8988T (cell line): ENCODE results near the gene SEC22C.
"Not testable (repeated sequence)": the region's sequence is repeated elsewhere in the genome, so short reads cannot be mapped to it uniquely, and the experiment has no call there.

ENCODE experiments used
- DNase-seq: peaks from one replicate; pipeline ENCODE4 v3.0.0; 2011

Gene SEC22C

GRCh38 chr3:42579346-42579745 lies 2.4 kb downstream of the SEC22C start:
- DNase-seq = not testable (repeated sequence)

- DNase-seq = no peak
Observed at GRCh38 chr3:42578054-42578453, 3.7 kb downstream of the SEC22C start.

DNA sequence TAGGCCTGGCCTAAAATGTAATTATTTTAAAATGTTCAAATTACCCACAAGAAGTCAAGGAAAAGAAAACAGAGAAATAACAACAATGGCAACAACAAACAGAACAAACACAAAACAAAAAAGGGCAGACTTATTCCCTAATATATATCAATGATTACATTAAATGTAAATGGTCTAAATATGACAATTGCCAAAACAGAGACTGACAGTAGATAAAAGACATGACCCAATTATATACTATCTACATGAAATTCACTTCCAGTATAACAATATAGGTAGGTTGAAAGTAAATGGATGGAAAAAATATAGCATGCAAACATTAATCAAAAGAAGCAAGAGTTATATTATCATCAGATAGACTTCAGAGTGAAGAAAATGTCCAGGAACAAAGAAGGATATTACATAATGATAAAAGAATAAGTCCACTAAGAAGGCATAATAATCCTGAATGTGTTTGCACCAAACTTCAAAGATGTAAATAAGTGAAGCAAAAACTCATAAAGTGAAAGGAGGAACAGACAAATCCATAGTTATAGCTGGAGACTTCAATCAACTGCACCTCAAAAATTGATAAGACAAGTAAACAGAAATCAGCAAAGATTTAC lies 6.5 kb downstream of the SEC22C start:
- DNase-seq = no peak

DNA sequence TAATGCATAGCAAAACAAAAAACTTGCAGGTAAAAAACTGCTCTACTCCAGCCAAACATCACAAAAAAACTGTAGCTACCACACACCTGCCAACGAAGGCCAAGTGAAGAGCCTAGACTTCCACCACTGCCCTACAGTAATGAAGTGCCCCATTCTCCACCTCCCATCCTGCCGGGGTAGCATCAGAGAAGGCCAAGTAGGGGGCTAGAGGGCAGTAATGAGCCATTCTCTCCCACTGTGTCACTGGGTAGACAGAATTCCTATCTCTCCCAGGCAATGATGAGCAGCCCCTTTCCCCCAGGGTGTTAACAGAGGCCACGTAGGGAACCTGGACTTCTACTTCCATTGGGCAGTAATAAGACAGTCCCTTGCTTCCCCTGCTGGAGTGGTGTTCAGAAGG lies 9.5 kb downstream of the SEC22C start:
- DNase-seq = peak; percentile 44

- DNase-seq = no peak
Observed at GRCh38 chr3:42569593-42570142, 12.1 kb downstream of the SEC22C start.

DNA sequence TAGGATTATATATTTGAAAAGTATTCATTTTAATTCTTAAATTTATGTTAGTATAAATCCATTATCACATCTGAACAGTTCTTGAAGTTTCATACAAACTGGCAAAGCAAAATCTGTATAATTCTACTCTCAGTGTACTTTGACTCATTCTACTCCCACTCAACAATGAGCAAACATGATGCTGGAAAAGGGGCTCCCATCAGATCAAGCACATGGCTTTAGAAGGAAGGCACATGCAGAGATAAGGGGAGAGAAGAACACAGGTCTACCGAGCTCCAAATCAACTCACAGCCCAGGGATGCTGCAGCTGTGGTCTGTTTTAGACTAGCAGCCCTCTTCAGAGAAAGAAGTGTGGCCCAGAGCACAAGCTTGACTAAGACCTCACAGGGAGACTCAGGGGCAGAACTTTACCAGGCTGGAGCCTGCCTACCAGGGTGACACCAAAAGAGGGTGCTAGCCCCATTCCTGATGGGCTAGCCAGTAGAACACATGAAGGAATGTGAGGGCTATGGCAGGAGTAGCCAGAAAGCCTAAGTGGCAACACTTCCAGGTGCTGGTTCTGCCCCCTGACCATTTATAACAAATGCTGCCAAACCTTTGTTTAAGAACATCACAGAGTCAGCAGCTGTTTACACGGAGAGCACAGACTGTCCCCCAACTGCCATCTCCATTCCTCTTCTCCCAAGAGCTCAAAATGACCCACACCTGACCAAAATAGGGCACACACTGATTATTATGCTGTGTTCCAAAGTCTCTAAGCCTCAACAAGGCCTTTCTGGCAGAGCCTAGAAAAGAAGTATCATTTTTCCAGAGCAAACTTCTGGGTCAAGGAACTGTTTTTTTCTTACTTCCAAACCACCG lies 19.5 kb downstream of the SEC22C start:
- DNase-seq = no peak

GRCh38 chr3:42557854-42558253 lies 23.9 kb downstream of the SEC22C start:
- no peak for DNase-seq

DNA sequence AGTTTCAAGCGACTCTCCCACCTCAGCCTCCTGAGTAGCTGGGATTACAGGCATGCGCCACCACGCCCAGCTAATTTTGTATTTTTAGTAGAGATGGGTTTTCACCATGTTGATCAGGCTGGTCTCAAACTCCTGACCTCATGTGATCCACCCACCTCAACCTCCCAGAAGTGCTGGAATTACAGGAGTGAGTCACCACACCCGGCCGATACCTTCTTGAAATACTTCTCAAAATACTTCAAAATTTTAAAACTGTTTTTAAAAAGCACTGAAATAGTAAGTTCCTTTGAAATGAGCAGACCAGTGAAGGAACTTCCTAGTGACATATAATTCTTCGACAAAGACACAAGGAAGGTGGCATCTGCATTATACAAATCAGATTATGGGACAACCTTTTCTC lies 24.9 kb downstream of the SEC22C start:
- not testable (repeated sequence) for DNase-seq

DNA sequence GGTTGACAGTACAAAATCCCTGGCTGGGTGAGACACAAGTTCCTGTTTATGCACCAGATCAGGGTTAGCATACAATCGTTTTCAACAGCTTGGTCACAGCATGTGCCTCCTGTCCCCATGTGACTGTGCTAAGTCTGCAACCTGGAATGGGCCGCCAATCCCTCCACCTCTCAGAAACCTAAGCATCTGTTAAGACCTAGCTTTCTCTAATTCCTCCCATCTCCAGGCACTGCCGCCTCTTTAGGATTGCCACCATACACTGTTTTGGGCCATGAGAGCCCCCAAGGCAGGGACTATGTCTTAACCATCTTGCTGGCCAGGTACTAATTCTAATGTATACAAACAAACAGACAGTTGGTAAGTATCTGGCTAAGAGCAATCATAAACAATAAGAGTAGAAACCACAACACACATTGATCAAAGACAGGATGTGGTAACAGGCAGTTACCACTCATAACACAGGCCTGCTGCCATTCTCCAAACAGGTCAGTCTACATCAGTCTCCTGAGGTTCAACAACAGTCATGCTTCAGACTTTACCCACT lies 25.6 kb downstream of the SEC22C start:
- no peak for DNase-seq

DNA sequence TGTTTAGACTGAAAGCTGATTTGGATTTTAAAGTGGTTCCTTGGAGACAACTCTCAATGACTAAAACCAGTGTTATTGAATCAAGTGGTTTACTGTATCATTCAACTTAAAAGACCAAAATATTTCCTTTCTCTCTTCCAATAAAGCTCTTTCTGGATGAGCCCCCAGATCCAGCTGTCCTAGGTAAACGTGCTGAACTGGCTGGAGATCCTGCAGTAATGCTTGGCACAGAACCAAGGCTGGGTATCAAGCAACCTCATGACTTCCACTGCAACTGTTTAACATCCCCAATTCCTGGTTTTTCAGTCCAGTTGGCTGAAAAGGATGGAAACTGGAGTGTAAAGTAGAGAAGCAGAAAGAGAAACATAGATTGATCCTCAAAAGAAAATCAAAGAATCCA lies 28.9 kb downstream of the SEC22C start:
- DNase-seq = no peak

DNA sequence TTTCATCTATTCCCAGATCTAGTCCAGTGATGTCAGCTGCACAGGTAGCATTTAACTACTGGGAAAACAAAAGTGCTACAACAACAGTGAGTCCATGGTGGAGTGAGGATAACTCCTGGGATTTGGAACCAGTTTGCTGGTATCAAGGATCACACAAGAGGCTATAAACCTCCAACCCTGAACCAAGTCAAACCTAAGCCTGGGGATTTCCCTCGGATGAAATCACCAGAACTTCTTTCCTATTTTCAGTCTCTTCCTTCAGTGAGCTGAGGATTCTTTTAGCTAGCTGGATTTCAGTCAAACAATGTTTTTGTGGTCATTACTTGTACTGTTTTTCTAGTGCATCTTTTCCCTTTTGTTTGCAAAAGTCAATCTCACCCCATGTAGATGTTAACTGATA lies 31.5 kb downstream of the SEC22C start:
- no peak for DNase-seq

DNA sequence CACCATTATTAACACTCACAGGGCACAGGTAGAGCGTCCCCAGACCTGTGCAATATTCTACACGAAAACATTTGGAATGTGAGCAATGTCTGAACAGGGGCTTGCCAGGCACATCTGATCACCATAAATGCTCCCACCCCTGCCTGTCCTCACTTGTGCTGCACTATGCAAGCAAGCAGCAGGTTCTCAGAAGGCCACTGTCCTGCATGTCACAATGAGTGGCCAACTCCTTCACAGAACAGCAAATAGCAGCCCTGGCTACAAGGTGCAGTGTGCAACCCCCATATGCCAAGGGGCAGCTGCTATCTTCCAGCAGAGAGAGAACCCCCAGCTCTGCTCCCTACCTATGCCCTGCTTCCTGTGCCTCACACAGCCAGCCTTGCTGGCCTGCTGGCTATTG lies 32.6 kb downstream of the SEC22C start:
- DNase-seq = no peak

DNA sequence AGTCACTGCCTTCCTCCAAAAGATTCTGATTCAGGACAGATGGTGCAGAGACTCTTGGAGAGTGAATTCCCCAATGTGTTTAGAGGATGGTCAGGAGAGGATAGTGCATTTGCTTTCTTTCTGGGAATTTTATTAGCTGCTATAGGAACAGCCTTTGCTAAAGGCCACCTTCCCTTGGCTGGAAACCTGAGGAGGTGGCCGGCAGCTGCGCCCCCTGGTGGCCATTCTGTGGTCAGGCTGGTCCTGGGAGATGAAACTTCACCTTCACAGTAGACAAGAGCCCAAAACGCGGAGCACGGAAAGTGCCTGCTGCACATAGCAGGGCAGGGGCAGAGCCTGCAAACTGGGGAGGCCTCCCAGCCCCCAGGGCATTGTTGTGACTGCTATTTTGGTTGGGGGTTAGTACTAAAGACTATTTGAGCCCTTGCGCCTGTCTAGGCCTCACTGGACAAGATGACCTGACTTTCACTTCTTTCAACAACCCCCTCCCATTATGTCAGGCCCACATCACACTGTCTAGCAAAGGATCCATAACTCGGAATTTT lies 34.3 kb downstream of the SEC22C start:
- DNase-seq = no peak

DNA sequence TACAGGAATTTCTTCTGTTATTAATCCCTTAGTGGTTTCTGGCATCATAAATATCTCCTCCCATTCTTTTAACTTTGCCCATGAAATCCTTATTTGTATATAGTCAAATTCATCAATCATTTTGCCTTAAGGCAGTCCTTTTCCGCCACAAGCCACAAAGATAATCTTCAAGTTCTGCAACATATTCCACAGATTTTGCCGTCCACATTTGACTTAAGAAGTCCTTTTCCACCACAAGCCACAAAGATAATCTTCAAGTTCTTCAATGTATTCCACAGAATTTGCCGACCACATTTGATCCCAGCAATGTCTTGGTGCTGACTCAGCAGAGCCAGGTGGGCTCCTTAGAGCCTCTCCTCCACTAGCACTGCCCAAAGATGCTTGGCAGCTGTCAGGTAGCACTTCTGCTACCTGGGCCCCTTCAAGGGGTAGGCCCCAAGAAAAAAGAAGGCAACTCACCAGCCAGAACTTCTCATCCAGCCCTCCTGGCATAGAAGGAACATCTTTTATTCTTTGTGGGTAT lies 35.0 kb downstream of the SEC22C start:
- no peak for DNase-seq

DNA sequence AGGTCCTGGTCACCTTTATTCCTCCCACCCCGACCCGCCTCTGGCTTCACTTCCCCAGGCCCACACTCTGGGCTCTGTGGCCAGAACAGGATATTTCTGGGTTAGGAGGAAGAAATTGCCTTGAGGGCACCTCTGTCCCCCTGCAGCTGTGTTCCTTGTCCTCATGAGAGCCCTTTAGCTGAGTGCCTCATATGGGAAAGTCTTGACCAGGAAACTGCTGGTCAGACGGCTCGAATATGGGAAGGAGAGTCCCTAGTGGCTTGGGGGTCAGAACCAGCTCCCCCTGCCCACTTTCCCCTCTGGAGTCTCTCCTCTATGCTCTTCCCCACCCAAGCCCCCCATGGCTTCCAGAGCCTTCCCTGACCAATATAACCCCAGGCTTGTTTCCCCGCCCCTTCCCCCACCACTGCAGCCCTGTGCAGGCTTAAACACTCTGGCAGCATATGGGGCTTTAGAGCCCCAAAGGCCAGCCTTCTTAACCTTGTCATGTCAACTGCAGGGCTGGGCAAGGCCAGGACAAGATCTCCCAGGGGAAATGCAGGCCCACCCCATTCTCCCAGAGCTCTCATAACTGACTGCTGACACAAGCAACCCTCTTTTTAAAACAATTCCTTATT lies 36.4 kb downstream of the SEC22C start:
- no peak for DNase-seq

GRCh38 chr3:42544492-42545283 lies 37.1 kb downstream of the SEC22C start:
- DNase-seq = no peak

DNA sequence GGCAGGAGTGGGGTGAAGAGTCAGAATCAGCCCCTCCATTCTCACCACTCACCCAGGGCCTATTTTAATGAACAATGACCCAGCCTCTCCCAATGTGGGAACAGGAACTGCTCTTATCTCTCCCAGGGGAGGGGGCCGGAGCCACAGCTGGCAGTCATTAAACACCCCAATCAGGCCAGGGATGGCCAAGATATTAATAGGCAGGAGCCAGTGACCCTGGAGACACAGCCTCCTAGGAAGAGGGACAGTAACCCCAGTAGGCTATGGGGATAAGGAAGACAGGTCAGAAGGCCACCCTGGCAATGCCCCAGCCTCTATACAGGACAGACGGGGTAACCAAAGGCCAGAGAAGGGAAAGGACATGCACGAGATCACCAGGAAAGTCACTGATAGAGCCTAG lies 40.7 kb downstream of the SEC22C start:
- no peak for DNase-seq

DNA sequence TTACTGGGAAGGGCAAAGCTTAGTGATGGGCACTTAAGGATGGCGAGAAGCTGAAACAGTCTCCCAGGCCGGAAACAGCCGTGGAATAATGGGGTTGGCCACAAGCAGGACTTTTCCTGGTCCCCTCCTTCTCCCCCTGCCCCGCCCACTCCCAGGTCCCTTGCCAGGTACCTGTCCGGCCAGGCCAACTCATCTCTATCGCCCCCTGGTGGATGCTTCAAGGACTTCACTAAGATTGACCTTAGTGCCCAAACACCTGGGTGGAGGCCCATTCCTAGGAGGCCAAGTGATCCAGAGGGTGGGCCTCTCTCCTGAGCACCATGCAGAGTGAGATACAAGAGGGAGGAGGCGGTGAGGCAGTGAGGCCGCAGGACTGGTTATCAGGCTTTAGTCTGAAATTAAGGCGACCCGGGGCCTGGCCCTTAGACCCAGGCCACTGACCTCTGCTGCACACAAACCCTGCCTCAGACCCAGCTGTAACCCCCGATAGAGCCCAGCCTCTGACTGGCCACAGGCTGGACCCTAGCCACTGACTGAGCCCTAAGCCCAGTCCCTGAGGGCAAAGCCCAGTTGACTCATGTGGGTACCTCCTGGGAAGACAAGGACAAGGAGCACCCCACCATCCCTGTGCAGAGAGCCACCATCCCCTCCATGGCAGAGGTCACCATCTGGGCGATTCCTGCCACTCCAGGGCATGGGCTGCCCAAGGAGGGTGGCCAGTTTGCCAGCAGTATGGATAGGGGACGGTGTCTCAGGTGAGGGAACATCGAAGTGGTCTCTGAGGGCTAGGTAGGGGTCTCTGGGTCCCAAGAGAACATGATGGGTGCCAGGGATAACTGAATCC lies 41.7 kb downstream of the SEC22C start:
- peak; percentile 95 for DNase-seq

GRCh38 chr3:42537350-42537749 lies 44.4 kb downstream of the SEC22C start:
- DNase-seq = no peak

- DNase-seq = peak; percentile 89
Observed at GRCh38 chr3:42535981-42536784, 45.6 kb downstream of the SEC22C start.
